SK-N-SH treated with all-trans-retinoic acid at 6 μM for 48 hours (cell line): ENCODE measurements around the gene ARHGAP11A.

Experiments
- ATAC-seq: fragments of 200-7000 bp; cut with Tn5 transposase; 3 replicates; pipeline ENCODE4 v1.9.1; 2020; ENCODE audit warnings: mild to moderate bottlenecking, moderate library complexity
- ARNTL ChIP-seq: fragments of 450-650 bp; formaldehyde crosslinking; IDR thresholded peaks from 2 replicates; pipeline ENCODE4 v1.5.0; 2020; ENCODE audit warnings: low read depth, mild to moderate bottlenecking, moderate library complexity, borderline replicate concordance
- BACH2 ChIP-seq: fragments of 250-450 bp; sonication (Bioruptor Pico); IDR thresholded peaks from 2 replicates; pipeline ENCODE4 v1.9.0; 2021; ENCODE audit warnings: mild to moderate bottlenecking, borderline replicate concordance
- CREB5 ChIP-seq: fragments of 250-450 bp; sonication (Bioruptor Pico); IDR thresholded peaks from 2 replicates; pipeline ENCODE4 v1.5.1; 2020; ENCODE audit warnings: low read depth, mild to moderate bottlenecking, moderate library complexity
- CSDC2 ChIP-seq: fragments of 250-450 bp; sonication (Bioruptor Pico); IDR thresholded peaks from 2 replicates; pipeline ENCODE4 v1.5.0; 2020; ENCODE audit warnings: mild to moderate bottlenecking, moderate library complexity
- CSRNP3 ChIP-seq: fragments of 250-450 bp; sonication (Bioruptor Pico); IDR thresholded peaks from 2 replicates; pipeline ENCODE4 v1.5.1; 2021; ENCODE audit warnings: mild to moderate bottlenecking, moderate library complexity
- ESRRG ChIP-seq: fragments of 250-450 bp; sonication (Bioruptor Pico); IDR thresholded peaks from 2 replicates; pipeline ENCODE4 v1.6.1; 2021; ENCODE audit warnings: mild to moderate bottlenecking
- GLIS3 ChIP-seq: fragments of 250-450 bp; sonication (Bioruptor Pico); IDR thresholded peaks from 2 replicates; pipeline ENCODE4 v1.5.0; 2020; ENCODE audit warnings: mild to moderate bottlenecking, moderate library complexity
- ISL1 ChIP-seq: fragments of 250-450 bp; sonication (Bioruptor Pico); IDR thresholded peaks from 2 replicates; pipeline ENCODE4 v2.1.2; 2022; ENCODE audit warnings: mild to moderate bottlenecking, moderate library complexity
- PATZ1 ChIP-seq: fragments of 250-450 bp; sonication (Bioruptor Pico); IDR thresholded peaks from 2 replicates; pipeline ENCODE4 v1.8.0; 2020; ENCODE audit warnings: mild to moderate bottlenecking, moderate library complexity, borderline replicate concordance
- RARB ChIP-seq: fragments of 250-450 bp; sonication (Bioruptor Pico); IDR thresholded peaks from 2 replicates; pipeline ENCODE4 v1.8.0; 2021; ENCODE audit warnings: mild to moderate bottlenecking, moderate library complexity
- TOX ChIP-seq: fragments of 250-450 bp; sonication (Bioruptor Pico); IDR thresholded peaks from 2 replicates; pipeline ENCODE4 v1.8.0; 2021; ENCODE audit warnings: mild to moderate bottlenecking, moderate library complexity, borderline replicate concordance
- TSHZ2 ChIP-seq: fragments of 250-450 bp; sonication (Bioruptor Pico); IDR thresholded peaks from 2 replicates; pipeline ENCODE4 v1.5.0; 2020; ENCODE audit warnings: mild to moderate bottlenecking, moderate library complexity
- ZC3H10 ChIP-seq: fragments of 250-450 bp; sonication (Bioruptor Pico); IDR thresholded peaks from 2 replicates; pipeline ENCODE4 v1.5.1; 2021; ENCODE audit warnings: mild to moderate bottlenecking, moderate library complexity
- ZFP3 ChIP-seq: fragments of 250-450 bp; sonication (Bioruptor Pico); IDR thresholded peaks from 2 replicates; pipeline ENCODE4 v1.5.0; 2020; ENCODE audit warnings: mild to moderate bottlenecking, moderate library complexity
- ZNF565 ChIP-seq: fragments of 450-650 bp; formaldehyde crosslinking; conservative IDR thresholded peaks from 2 replicates; pipeline ENCODE4 v1.5.0; 2020; ENCODE audit warnings: low read depth, mild to moderate bottlenecking, moderate library complexity
- ZNF70 ChIP-seq: fragments of 450-650 bp; formaldehyde crosslinking; IDR thresholded peaks from 2 replicates; pipeline ENCODE4 v1.5.0; 2020; ENCODE audit warnings: mild to moderate bottlenecking, moderate library complexity
- ZNF8 ChIP-seq: fragments of 450-650 bp; formaldehyde crosslinking; IDR thresholded peaks from 2 replicates; pipeline ENCODE4 v1.5.0; 2020; ENCODE audit warnings: mild to moderate bottlenecking, moderate library complexity

The ARHGAP11A gene

GRCh38 chr15:32670623-32671022 is 55.3 kb downstream of the ARHGAP11A start (continued):
- no peak for TF ChIP-seq CREB5 (CRISPR knock-in tag)
- TF ChIP-seq, all 23 proteins: peak for 0

DNA sequence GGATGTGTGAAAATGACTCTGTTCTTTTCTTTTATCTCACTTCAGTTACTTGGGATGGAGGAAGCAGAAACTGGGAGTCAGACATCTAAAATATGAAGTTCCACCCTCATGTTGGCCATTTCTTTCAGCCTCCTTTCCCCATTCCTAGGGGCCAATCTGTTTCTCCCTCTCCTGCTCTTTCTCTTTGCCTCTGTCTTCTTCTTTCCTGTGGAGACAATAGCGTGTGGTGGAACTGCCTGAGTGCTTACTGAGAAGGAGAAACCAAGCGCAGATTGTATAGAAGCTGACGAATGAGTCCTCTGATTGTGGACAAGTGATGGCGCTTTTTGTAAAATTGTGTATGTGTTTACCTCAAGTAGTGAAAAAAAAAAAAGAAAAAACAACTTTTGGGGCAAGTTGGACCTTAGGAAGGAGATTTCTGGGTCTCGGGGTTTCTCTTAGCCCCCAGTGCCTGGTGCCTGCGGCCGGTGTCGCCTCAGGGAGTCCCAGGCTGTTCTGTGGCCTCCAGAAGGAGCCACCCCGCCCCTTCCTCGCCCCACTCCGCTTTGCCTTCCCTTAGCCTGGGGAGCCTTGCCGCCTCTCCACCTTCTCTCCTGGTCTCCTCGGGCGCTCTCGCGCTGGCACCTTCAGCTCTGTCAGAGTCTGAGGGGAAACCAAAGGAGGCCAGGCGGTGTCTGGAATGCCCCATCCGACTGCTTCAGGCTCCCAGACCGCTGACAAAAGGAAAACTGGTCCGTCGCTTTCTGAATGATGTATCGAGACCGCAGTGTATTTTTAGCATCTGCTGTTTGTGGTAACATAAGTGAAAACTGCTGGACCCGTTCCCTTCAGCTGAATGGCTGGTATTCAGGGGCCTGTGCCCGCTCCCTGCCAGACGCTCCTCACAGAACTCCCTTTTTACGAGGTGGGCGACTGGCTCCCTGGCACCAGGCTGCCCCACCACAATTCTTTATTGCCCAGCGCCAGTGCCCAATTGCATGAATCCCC is 56.3 kb downstream of the ARHGAP11A start:
- TF ChIP-seq TOX (CRISPR knock-in tag) (no peak), CSDC2 (CRISPR knock-in tag) (no peak), ZNF565 (CRISPR knock-in tag) (no peak), GLIS3 (CRISPR knock-in tag) (no peak), ZNF70 (CRISPR knock-in tag) (no peak), CSRNP3 (no peak), ZNF8 (CRISPR knock-in tag) (no peak)
- no peak for ATAC-seq

- TF ChIP-seq TOX (CRISPR knock-in tag) (no peak), ARNTL (CRISPR knock-in tag) (no peak), ZNF70 (CRISPR knock-in tag) (no peak), ZNF565 (CRISPR knock-in tag) (no peak), CREB5 (CRISPR knock-in tag) (no peak), PATZ1 (CRISPR knock-in tag) (no peak), RARB (no peak), BACH2 (CRISPR knock-in tag) (no peak), ESRRG (no peak), ZC3H10 (no peak), TSHZ2 (no peak), ZFP3 (CRISPR knock-in tag) (no peak), ISL1 (no peak), CSDC2 (CRISPR knock-in tag) (no peak)
- ATAC-seq, result no peak
These were observed 59.4 kb downstream of the ARHGAP11A start for GRCh38 chr15:32674681-32675080.

- TF ChIP-seq CSRNP3, result no peak
- no peak for TF ChIP-seq ZNF70 (CRISPR knock-in tag)
- no peak for TF ChIP-seq CREB5 (CRISPR knock-in tag)
- no peak for TF ChIP-seq BACH2 (CRISPR knock-in tag)
- no peak for ATAC-seq
These were observed 60.2 kb downstream of the ARHGAP11A start for GRCh38 chr15:32675466-32675865.
